GM18951 (cell line): Measurements from ENCODE around the gene TM4SF20.

Experiments
- POLR2A ChIP-seq: IDR thresholded peaks from 4 replicates; pipeline ENCODE4 v1.6.1; 2011; ENCODE audit warnings: mild to moderate bottlenecking; ENCODE audit not compliant: insufficient read length, insufficient read depth; ENCODE audit errors: extremely low read depth
- in situ Hi-C: fragments of 300-500 bp; cut with MboI; formaldehyde crosslinking; loops from one replicate; pipeline ENCODE4 v1.12.0; 2022; ENCODE audit warnings: low sequenced_read_pairs, mixed read lengths, inconsistent platforms; ENCODE audit not compliant: unreplicated experiment

TM4SF20 gene

DNA sequence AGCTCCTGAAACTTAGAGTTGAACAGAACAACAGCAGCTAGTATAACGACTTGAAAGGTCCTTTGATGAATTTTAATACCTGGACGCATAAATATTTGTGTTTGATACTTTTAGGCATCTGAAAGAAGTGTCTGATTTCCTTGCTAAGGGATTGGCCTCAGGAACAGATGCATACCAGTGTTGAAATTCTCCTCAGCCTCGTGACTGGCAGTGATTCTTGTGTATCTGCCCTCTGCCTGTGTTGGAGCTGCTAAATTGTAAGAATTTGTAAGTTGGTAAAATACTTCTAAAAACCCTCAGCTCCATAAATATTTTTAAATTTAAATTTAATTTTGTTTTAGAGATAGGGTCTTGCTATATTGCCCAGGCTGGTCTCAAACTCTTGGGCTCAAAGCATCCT is 31.1 kb upstream of the TM4SF20 start:
- no peak for TF ChIP-seq POLR2A
- in situ Hi-C loops, result no loop called here

DNA sequence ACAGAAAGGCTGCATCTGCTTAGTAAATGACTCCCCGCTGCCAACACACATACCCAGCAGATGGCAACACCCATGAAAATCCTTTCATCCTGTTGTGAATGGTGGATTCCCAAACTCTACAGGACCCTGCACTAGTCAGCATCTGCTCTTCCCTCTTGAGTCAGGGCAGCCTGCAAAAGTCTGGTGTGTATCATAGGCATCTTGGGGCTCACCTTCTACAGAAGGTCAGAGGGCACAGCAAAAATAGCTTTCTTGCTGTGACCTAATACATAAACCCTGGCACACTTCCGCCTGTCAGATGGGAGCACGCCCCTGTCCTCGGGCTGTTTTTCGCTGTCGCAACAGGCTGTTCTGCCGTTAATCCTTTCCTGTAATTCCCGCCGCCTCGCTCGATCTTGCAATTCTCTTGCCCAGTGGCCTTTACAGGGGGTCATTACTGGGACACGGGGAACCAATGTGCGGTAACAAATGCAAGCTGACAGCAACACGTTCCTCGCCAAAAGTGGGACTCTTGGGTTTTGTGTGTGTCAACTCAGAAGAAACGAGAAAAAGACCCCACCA is 28.6 kb upstream of the TM4SF20 start:
- TF ChIP-seq POLR2A, result no peak
- in situ Hi-C loops, result no loop called here

DNA sequence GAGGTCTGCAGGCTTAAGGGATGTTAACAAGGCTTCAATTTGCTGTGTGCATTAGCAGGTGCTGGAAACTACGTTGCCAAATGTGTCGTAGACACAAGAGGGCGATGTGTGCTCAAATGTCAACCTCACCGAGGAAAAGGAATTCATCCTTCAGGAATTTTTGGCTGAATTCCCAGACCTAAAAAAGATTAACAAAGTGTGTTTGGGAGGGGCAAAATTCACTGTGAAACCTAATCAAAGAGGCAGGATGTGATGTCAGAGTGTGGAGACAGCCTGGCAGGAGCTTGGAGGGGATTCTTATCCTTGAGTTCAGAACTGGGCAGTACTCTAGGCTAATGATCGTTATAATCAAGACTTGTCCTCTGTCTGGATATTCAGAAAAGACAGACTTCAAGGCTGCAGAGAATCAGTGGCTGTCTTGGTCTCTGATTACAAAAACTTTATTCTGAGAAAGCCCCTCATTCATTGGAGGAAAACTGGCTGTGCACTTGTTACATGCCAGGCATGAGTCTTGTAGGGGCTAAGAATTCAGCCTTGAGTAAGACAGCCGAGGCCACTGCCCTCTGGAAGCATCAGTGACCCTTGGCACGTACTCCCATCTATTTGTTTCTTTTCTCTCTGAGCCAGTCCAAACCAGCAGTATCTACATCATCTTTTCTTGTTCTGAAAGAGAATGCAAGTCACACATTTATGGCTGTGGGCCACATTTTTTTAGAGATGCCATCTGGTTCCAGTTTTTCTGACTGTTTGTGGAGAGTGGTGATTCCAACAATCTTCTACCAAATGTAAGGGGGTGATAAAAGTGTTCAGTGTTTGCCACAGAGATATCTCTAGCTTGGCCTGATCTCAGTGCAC is 27.3 kb upstream of the TM4SF20 start:
- in situ Hi-C loops, result no loop called here
- TF ChIP-seq POLR2A, result no peak

DNA sequence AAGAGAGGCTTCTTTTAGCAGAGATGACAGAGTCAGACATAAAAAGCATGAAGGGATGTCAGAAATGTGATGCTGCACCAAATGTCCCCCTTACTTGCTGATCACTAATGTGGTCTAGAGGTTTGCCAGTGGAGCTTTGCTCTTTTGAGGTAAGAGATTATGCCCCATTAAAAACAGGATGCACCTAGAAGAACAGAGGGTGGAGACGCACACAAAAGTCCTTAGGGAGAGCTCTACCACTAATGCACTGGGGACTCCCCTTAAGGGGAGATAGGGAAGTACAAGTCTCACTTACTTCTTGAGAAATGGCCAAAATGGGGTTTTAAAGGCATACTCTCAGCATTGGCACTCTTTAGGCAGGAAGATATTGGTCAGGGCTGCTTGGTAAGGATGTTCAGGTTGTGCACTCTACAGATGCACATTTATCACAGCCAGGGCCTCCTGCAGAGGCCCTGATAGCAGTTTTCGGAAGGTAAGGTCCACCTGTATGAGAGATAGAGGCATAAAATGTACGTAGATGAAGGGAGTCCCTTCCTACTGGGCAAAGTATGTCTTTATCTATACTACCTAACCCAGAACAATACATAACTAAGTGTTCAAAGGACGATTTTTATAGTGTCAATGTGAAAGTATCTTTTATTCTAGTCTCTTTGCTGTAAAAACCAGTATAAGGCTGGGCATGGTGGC is 25.6 kb upstream of the TM4SF20 start:
- TF ChIP-seq POLR2A, result no peak
- in situ Hi-C loops, result no loop called here

DNA sequence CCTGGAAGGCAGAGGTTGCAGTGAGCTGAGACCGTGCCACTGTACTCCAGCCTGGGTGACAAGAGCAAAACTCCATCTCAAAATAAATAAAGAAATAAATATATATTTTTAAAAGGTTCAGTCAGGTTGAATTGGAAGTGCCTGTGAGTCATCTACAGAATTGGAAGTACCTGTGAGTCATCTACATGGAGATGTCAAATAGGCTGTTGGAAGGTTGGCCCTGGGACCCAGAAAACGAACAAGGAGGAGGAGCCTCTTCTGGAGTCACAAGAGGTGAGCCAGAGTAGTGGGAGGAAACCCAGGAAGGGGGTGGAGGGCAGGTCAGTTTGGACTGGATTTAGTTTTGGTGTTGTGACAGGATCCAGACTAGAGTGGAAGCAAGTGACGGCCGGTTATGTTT is 23.9 kb upstream of the TM4SF20 start:
- no peak for TF ChIP-seq POLR2A
- in situ Hi-C loops, result no loop called here

DNA sequence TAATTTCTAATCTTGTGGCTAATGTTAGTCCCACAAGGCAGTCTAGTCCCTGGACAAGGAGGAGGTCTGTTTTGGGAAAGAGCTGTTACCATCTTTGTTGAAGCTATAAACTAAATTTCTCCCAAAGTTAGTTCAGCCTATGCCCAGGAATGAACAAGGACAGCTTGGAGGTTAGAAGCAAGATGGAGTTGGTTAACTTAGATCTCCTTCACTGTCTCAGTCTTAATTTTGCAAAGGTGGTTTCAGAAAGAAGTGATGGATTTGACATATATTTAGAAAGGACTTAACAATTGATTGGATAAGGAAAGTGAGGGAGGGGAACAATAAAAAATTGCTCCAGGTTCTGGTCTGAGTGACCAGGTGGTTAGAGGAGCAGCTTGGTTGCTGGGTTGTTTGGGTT is 23.2 kb upstream of the TM4SF20 start:
- no peak for TF ChIP-seq POLR2A
- in situ Hi-C loops, result no loop called here

DNA sequence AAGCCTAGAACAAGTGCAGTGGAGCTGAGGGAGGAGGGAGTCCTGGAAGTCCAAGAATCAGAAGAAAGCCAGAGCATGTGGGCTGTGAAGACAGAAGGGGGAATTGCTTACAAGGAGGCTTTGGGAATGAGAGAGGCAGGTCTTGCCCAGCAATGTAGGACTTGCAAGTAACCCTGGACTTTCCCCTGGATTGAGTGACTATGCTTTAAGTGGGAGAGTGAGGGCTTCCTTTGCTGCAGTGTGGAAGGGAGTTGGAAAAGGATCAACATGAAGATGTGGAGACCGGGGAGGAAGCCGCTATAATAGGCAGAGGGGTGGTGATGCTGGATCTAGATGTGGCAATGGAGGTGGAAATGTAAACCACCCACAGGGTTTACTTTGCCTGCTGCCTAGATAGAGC is 22.4 kb upstream of the TM4SF20 start:
- in situ Hi-C loops, result no loop called here

DNA sequence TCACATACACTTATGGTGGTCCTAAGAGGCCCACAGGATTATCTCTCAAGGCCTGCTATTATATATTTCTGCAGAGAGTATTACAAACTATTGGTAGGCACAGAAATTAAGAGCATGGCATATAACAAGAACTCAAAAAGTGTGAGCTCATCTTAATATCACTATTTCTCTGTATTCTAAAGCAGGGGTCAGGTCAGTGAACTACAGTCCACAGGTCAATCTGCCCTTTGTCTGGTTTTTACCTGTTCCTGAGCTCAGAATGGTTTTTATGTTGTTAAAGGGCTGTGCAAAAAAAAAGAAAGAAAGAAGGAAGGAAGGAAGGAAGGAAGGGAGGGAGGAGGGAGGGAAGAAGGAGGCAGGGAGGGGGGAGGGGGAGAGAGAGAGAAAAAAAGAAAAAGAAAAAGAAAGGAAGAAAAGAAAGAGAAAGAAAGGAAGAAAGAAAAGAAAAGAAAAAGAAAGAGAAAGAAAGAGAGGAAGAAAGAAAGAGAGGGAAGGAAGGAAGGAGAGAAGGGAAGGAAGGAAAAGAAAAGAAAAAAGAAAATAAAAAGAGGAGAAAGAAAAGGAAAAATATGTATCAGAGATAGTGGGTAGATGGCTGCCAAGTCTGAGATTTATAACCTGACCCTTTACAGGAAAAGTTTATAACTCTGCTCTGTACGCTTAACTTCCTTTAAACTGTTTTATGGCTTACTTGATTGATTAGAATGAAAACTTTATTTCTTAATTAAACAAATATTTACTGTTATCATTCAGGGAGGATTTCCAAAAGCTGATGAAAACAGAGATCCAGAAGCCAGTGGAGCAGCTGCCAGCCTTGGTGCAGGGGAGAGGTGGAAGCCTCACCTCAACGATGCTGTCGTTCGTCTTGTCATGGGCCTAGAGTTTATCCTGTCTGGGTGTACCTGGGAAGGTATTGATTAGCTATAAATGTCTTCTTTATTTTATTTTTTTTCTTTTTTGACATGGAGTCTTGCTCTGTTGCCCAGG is 19.9 kb upstream of the TM4SF20 start:
- TF ChIP-seq POLR2A, result no peak

More for the DNA sequence above, 22.4 kb upstream of the TM4SF20 start:
- no peak for TF ChIP-seq POLR2A

DNA sequence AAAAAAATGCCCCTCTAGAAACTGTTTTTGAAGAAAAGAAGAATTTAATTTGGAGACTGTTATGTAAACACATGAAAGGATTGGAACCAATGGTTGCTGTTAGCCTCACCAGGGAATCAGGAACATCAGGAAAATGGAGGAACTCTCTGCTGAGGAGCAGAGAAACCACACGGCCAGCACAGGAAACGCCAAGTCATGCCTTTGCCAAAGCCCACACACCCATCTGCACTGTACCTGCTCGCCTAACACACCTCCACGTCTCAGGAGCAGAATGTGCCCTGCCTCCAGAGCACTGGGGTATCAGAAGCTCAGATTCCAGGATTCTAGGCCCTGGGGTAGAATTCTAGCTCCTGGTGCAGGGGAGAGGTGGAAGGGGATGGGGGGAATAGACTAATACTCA is 18.5 kb upstream of the TM4SF20 start:
- in situ Hi-C loops, result no loop called here
- no peak for TF ChIP-seq POLR2A

More for the DNA sequence above, 19.9 kb upstream of the TM4SF20 start:
- in situ Hi-C loops, result no loop called here

DNA sequence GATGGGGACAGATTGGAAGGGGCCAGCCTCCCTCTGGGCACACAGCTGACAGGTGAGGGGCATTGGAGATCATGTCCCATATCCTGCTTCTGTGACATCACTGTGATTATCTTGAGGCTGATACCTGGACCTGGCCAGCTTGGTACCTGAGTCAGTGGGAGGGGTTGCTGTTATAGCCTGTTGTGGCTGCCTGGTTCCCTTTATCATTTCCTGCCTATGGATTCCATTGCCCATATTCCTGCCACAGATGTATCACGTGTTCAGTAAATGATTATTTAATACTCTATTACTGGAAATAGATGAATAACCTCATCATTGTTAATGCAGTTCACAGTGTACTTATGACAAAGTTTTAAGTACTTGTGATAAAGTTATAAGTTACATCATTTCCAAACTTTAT is 16.4 kb upstream of the TM4SF20 start:
- in situ Hi-C loops, result no loop called here
- TF ChIP-seq POLR2A, result no peak

DNA sequence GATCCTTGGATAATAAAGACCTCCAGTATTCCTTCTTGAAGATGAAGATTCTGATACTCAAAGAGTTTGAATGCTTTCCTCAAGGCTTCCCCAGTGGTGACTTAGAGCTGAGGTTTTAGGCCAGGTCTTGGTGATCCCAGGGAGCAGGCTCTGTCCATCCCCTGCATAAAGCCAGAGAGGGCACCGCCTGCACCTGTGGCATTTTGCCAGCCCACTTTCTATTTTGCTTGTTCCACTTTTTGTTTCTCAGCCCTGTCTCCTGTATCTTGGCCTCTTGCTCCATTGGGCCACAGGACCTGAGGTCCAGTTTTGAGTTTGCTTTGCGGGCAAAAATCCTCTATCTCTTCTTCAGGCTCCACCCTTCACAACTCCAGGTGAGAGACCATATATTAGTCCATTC is 15.3 kb upstream of the TM4SF20 start:
- no peak for TF ChIP-seq POLR2A
- in situ Hi-C loops, result no loop called here

DNA sequence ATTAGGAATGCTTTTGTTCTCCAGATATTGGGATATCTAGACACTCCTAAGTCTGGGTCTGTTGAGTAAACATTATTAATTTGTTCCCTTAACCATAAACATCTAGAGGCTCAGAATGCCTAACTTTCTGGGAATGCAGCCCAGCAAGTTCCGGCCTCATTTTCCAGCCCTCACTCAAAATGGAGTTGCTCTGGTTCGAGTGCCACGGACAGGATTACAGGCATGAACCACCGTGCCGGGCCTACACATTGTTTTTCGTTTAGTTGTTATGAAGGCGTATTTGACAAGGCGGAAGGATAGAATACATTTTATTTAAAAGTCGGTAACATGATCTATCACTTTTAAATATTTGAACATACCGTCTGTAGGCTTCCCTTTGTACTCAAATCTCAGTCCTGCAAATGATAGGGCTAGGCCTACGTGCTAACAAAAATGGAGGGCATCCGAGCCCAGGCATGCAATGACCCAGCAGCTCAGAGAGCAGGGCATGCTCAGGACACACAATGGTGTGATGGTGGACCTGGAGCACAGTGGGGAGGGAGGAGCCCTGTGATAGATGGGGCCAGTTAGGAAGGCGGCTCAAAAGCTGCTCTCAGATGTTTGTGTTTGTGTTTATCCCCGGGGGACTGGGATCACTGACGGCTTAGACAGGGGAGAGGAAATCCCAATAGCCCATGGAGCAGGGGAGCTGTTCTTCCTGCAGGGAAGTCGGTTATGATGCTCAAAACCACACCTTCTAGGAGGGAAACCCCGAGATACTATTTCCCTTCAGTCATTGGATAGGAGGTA is 11.6 kb upstream of the TM4SF20 start:
- TF ChIP-seq POLR2A, result no peak
- in situ Hi-C loops, result no loop called here
